ENCODE data around the gene CEND1.

DNA sequence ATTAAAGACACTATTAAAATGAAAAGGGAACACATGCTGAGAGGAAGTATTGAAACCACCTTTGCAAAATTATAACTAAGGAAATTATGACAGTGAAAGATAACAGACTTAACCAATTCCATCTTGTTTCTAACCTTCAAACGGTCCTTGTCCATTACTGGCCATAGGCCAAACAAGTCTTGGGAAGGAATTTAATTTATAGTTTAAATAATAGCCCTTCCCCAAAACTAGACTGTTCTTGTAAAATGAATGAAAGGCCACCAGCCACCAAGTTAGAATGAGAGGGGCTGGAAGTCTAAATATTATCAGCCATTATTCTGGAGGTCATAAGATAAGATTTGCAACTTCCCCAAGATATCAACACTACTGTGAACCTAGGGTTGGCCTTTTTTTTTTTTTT lies 44.5 kb downstream of the CEND1 start:
- TF ChIP-seq, protein P1, sequence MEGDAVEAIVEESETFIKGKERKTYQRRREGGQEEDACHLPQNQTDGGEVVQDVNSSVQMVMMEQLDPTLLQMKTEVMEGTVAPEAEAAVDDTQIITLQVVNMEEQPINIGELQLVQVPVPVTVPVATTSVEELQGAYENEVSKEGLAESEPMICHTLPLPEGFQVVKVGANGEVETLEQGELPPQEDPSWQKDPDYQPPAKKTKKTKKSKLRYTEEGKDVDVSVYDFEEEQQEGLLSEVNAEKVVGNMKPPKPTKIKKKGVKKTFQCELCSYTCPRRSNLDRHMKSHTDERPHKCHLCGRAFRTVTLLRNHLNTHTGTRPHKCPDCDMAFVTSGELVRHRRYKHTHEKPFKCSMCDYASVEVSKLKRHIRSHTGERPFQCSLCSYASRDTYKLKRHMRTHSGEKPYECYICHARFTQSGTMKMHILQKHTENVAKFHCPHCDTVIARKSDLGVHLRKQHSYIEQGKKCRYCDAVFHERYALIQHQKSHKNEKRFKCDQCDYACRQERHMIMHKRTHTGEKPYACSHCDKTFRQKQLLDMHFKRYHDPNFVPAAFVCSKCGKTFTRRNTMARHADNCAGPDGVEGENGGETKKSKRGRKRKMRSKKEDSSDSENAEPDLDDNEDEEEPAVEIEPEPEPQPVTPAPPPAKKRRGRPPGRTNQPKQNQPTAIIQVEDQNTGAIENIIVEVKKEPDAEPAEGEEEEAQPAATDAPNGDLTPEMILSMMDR (IDR thresholded peaks at IDR 0.05): no peak
- TF ChIP-seq EP300 (IDR thresholded peaks at IDR 0.05): no peak
- TF ChIP-seq POLR2AphosphoS5 (IDR thresholded peaks at IDR 0.05): no peak
- TF ChIP-seq POLR2A (IDR thresholded peaks at IDR 0.05): no peak

Measured in stomach (tissue), 4 donors.